HG03066 (cell line): Measurements from ENCODE around the gene COL4A1.

Experiments
- ATAC-seq: cut with Tn5 transposase; IDR thresholded peaks from one replicate; pipeline ENCODE4 v1.9.1; 2021; ENCODE audit warnings: low read depth; ENCODE audit not compliant: unreplicated experiment

COL4A1 gene

DNA sequence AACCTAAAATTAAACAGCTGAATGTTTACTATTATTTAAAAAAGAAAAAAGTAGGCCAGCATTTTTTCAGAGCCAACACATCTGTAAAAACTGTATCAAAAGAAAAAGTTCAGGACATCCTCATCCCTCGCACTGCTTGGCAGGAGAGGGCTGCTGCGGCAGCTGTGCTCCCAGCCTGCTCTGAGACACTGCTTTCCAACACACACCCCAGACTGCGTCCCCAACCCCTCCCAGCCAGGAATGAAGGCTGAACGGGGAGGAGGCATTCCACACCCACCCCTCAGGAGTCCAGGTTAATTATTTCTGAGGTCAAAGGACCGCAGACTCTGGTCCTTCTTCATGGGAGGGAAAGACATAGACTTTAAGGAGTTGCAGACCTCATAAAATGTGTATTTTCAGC is 43.1 kb downstream of the COL4A1 start:
- no peak for ATAC-seq

DNA sequence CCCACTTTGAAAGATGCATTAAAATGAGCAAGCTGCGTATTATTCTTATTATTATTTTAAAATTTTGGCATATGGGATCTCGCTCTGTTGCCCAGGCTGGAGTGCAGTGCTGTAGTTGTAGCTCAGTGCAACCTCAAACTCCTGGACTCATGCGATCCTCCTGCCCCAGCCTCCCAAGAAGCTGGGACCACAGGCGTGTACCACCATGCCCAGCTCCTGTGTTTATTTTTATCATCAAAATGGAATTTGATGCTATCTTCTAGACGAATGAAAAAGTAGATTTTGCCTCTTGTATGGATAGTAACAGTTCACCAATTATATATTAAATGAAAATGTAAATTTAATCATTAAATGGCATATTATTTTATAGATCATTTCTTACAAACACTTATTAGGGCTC is 43.6 kb downstream of the COL4A1 start:
- ATAC-seq: no peak

DNA sequence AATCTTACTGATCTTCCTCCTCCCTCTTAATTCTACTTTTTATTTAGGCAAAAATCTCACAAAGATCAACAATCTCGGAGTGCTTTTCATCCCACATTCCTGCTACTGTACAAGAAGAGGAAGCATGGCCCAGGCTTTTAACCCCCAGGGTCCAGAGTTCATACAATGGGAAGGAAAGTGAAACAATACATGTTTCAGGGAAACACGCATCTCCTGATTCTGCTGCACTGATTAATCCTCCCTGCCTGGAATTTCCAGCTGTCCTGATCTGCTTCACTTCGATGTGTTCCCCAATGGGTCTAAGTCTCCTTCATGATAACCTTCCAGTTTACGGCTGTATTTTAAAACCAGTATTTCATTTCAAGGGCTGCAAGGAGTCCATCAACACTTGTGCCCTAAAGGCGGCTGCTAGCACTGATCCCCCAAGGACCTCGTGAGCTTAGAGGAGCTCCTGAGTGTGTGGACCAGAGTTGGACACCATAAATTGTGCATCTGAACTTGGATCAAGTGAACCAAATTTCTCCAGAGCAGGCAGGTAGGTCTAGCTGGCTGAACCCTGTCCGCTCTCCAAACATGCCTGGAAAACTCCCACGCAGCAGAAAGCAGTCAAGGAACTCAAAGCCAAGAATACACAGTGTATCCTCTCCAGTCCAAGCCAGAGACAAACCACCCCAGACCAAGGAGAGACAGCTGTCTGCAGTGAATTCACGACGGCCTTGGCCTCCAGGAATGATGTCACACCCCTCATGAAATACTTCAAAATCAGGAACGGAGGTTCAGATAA is 44.3 kb downstream of the COL4A1 start:
- no peak for ATAC-seq

DNA sequence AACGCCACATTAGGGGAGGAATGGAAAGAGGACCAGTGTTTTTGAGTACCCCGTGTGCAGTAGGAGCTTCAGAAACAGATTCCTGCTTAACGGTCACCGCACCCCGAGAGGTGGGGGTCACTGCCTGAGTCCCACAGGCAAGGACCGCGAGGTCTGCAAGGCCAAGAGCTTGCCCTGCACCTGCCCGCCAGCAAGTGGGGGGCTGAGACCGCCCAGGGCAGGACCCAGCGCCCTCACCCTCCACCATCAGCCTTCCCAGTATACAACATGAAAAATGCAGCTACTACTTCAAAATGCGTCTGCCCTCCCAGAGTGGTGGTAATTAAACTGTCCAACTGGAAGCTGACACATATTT is 44.9 kb downstream of the COL4A1 start:
- ATAC-seq: no peak

DNA sequence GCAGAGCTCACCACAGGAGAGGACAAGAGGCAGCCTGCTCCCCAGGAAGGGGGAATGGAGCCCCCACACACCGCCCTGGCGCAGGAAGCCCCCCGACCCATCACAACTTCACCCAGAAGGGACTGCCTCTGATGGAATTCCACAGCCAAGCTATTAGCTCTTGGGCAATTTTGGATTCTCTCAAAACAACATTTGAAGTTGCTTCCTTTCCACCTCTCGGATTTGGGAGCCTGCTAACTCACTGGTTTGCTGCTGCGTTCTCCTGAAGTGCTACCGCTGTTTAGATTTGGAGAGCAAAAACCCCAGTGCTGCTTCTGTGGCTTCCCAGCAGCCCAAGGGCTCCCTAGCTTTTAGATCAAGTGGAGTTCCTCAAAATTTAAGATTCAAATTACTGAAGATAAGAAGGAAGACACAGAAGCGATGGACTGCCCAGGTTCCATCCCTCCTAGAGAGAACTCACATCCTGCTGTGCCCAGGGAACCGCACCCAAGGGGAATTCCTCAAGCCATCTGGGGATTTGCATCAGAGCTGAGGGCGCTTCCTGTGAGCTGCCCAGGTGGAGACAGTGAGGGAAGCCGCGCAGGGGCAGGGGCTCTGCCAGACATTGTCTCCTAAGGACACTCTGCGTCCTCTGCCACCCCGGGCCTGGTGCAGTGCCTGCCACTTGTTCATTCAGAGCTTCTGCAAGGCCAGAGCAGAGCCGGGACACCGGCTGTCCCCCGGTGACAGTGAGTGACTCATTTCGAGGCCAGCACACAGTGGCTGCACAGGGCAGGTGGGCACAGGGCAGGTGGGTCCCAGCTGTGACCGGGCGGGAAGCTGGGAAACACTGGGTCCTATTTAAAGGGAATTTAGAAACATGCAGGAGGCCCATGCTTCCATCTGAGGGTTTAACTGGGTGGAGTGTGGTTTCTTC is 45.5 kb downstream of the COL4A1 start:
- no peak for ATAC-seq

DNA sequence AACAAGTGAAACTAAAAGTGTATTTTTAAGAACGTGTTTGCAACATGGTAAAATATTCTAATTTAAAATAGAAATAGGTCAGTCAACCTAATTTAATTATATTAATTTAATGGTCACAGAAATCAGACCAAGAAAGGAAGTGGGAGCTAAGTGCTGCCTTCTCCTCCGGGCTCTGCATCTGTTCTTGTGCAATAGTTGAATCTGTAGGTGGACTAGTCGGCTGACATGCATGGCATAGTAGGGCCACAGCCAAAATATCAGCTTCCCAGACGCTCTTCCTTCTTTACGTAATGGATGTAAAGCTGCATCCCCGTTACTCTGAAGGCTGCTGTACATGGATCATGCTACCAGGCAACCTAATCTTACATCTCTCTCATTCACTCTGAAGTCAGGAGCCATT is 47.3 kb downstream of the COL4A1 start:
- no peak for ATAC-seq

DNA sequence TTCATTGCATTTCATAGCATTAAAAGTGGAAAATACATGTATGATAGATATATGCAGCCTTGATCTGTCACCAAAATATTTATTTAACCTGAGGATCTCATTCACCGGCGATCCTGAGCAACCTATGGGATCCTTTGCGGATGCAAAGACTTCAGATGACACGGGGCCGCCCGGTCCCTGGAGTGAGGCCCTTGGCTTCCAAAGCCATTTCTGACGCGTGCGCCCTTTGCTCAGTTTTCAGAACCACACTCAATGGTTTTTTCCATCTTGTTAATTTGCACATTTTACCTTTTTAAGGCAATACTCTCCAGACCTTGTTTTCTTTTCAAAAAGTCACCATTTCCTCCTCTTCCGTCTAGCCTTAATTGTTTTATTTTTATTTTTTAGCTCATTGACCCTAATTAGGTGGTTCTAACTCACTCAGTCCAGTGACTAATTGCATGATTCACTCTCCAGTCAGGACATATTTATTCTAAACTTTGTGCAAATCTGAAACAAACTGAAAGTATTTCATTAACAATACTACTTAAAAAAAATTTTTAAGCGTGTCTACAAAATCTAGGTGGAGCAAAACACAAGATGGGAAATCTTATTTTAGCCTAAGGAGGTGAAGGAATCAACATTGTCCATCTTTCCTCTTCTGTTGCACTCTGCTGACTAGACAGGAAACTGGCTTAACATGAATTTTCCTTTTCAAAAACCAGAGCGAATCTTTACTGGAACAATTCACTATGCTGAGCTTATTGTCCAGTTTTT is 47.9 kb downstream of the COL4A1 start:
- ATAC-seq: no peak

DNA sequence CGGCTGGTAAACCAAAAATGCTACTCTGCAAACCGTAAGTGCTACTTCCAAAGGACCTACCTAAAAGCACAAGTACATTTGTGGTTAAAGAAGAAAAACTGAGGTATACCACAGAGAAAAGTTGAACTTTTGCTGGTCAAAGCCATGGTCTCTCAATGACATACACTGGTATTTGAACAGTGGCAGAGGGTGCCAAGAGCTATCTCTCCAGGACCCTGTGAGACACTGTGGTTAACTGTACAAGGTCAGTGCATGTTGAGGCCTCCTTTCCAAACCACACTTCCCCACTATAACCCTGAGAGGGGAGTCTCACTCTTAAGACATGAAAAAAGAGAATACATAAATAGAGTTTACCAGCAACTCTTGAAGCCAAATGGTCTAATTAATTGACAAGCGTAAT is 49.5 kb downstream of the COL4A1 start:
- no peak for ATAC-seq

DNA sequence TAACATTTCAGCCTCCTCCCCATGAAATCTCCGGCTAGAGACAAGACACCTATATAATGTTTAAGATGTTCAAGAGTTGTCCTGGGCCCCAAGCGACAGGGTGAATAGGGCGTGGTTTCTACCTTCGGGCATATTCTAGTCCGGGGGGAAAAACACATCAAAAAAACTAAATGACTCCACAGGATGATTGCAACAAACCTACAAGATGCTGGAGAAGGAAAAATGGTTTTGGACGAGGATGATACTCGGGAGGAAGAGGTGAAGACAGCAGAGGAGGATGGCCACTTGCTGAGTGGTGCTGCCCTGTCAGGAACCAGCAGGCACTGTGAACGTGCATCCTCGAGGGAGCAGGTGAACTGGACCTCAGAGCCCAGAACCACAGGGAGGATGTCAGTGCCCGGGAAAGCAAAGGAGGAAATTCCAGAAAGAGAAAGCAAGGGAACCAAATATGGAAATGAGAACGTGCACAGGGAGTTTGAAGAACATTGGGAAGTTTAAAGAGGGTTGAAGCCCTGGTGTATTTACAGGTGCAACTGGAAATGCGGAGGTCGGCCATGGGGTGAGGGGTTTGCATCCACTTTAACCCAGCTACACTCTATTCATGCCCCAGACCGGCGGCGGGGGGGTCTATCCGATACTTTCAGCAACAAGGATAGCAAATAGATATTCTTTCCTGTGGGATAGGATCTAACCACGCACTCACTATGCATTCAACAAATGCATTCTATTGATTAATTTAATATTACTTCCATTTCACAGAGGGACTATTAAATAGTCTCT is 50.6 kb downstream of the COL4A1 start:
- ATAC-seq: no peak

DNA sequence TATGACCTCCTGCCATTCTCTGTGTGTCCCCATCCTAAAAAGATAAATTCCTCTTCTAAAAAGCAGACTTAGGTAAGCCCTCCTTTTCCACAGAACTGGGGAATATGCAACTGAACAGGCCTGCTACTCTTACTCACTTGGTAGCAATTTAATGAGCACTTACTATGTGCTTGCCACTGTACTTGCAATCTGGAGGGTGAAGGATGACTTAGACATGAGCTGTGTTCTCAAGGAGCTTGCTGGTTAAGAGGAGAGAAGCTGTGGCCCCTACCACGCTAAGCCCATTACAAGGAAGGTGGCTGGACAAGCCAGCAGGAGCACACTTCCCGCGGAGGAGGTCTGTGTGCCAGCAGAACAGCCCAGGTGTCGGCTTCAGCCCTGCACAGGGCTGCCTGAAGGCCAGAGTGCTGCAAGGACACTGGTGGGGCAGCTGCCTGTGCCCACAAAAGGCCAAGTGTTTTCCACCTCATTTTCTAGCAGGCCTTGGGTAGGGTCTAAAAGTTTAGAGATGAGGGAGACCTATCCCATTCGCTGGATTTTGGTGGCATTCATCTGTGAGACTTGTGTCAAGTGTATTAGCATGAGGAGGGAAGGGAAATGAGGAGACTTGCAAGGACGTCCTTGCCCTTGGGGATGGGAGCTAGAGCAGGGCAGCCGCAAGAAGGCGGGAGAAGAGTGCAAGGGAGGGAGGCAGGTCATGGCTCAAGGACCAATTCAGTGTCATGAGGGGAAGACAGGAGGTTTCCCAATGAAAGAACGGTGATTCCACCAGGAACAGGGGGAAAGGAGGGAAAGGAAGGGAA is 52.0 kb downstream of the COL4A1 start:
- no peak for ATAC-seq

DNA sequence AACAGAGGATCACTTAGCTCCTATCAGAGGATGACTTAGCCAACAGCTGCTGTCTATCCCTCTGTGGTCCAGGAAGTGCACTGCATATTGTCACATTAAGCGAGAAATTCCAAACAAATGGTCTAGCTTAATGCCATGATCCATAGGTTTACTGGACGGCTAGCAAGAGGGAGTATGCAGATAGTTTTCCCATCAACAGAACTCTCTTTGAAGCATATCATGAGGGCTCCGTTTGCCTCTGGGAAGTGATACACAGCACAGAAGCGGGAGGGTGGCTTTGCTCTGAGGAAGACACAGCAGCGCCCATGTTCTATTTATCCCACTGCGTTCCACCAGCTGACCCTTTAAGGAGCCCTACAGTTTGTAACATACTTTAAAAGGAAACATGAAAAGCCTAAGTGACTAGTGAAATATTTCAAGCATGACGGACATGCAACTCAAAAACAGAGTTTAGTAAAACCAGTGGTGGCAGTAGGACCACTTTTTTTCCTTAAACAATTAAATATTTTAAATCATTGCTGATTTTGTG is 52.7 kb downstream of the COL4A1 start:
- ATAC-seq: no peak

DNA sequence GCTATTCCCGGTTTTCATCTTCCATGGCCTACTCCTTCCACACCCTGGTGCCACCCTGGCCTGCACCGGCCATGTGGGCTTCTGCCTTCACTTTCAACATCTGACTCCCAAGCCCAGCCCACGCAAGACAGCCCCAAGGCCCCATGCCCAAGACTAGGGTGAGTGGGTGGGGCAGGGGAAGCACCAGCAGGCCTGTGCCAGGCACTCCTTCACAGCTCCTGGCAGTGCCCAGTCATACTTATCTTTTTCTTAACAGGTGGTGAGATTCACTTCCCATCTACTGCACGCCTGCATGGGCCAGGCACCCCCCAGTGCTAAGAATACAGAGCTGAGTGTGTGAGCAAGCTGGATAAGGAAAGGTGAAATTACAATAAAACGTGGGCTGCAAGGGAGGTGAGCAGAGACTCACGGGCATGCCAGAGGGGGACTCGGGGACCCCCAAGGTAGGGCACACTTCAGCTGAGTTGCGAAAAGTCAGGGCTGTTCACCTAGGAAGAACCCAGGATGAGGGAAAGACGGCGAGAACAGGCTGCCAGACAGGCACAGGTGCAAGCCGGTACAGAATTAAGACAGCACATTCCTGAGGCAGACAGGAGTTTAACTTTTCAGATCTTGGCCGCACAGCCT is 55.7 kb downstream of the COL4A1 start:
- ATAC-seq: no peak

DNA sequence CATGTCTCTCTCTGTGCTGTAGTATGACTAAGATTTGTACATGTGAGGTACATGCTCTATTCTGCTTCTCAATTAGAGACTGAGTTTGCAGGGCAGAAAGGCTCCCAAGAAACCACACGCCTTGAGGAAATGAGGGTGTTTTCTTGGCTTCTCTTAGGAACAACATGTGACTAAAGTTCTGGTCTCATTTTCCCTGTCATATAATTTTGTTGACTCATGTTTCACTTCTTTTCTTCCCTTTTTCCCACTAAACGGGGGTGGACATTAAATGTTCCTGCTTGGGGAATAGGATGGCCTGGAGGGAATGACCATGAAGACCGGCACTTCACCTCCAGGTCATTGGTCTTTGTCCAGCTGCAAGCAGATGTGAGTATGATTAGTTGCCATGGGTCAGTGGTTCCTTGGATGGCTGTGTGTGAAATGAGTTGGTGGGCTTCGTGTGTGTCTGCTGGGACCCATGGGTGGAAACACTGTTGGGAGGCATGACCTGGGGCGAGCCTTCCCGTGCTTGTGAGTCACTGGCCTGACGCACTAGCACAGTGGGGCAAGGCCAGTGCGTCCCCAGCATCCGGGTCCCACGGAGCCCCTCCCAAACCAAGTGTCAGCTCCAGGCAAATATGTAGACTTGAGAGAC is 56.6 kb downstream of the COL4A1 start:
- ATAC-seq: no peak

DNA sequence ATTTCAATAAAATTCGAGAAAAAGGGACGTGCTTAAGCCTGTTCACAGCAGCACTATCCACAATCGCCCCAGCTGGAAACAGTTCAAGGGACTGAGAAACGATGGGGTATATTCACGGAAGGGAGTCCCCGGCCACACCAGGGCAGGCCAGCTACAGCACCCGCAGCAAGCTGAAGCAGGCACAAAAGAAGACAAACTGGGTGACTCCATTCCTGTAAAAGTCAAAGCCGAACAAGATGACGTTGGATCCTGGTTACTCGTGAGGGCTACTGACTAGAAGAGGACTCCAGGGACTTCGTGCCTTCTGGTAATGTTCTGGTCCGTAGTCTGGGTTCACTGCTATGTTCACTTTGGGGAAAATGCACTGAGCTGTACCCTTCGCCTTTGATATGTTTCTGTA is 57.6 kb downstream of the COL4A1 start:
- no peak for ATAC-seq

DNA sequence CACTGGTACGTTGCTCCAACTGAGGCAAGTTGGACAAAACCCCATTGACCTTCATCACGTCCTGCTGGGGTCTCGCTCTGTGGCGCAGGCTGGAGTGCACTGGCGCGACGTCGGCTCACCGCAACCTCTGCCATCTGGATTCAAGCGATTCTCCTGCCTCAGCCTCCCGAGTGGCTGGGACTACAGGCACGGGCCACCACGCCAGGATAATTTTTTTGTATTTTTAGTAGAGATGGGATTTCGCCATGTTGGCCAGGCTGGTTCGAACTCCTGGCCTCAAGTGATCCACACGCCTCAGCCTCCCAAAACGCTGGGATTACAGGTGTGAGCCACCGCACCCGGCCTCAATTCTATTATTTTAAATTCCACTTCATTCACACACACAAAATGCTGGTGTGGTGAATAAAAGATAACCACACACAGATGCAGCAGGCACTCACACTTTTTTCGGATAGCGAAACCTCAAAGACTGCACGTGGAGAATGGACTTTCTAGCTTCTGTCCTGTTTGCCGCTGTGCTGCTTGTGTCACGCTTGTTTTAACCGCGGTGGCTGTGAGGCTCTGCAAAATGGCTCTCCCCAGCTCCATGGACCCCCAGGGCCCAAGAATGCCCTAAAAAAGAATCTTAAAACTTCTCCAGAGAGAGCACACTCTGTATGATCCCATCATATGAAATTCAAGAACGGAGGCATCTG is 58.4 kb downstream of the COL4A1 start:
- no peak for ATAC-seq

DNA sequence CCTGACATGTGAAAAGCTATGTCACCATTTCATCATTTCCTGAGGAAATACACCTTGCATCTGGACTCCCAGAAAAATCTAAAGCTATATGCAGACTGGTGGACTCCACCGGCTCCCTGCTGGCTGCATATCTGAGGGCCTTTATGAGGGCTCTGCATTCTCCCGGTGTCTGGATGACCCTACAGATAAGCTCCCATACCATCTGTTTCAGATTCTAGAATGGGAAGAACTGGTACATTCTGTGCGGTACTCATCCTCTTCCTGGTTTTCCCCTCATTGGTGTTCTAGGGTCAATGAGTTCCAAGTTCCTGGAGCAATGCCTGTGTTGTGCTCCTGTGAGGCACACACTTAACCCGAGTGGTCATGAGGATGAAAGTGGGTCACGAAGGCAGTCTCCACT is 60.4 kb downstream of the COL4A1 start:
- ATAC-seq: no peak

DNA sequence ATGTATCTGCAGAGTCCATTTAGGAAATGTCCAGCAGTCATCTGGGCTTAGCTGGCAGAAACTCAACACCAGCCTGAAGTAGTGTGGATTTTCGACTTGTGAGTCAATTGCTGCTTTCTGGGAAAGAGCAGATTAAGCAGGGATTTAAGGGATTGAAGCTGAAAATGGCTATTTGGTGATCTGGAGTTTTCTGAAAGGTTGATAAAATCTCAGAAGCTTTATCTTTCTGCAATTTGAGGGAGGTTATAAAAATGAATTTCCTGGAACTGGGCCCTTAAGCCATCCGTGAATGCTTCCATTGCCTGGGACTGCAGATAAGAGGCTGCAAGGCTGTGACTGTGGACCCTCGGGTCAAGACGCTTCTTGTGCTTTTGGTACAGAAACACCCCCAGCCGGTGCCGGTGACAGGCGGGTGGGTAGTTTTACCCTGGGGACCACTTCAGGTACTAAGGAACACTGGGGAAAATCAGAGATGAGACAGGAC is 61.5 kb downstream of the COL4A1 start:
- no peak for ATAC-seq

DNA sequence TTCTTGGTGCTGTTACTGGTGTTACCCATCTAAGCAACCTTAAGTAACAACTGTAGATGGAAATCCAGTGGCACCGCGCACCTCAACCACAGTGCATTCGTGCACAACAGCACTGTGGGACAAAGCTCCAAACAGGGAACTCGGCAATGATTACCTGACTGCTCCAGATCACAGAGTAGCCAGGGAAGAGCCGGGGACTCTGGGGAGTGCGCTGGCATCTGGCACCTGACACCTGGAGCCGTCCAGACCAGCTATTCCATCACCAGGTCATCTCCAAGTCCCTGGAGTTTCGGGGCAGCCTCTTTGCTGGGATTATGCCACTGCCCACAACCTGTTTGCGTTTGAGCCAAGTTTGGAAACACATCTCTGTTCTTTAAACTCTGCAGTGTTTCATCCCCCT is 62.0 kb downstream of the COL4A1 start:
- ATAC-seq: no peak
